Coronary artery (tissue), 2 donors: ENCODE results near the gene SKP1.

ENCODE experiments used
- DNase-seq: peaks from one replicate; pipeline ENCODE4 v3.0.0-alpha.2; 2017; ENCODE audit warnings: low spot score
- H3K27ac ChIP-seq, 2 donors: fragments of 200-600 bp; sonication (generic); one replicate each; pipeline ENCODE4 v1.5.1; 2016 to 2019
- H3K4me3 ChIP-seq: fragments of 200-600 bp; sonication (generic); 2 replicates; pipeline ENCODE4 v1.5.1; 2016; ENCODE audit warnings: mild to moderate bottlenecking, moderate library complexity
- TF ChIP-seq, protein P1 (sequence below): fragments of 200-600 bp; sonication (generic); IDR thresholded peaks from one replicate; pipeline ENCODE4 v1.5.1; 2019; ENCODE audit warnings: antibody characterized with exemption

The SKP1 gene

DNA sequence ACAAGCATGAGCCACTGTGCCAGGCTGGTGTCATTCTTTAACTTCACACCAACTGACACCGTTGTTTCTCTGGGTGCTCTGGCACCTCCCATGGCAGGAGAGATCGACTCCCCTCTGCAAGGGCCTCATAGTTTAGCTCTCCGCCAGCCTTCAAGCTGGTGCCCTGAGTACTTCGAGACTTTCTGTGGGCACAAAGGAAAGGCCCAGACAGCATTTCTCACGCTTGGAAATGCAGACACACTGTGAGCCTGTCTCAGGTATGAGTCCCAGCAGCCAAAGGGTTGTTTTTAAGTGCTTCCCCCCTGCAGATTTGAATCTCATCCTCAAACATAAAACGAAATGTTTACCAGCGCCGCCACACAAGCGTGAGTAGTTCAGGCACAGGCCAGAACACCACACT, 73.4 kb downstream of the SKP1 start:
- DNase-seq = no peak
- Histone ChIP-seq H3K4me3 (no peak overlapping the region), H3K27ac (no peak overlapping the region)
- TF ChIP-seq, protein P1, sequence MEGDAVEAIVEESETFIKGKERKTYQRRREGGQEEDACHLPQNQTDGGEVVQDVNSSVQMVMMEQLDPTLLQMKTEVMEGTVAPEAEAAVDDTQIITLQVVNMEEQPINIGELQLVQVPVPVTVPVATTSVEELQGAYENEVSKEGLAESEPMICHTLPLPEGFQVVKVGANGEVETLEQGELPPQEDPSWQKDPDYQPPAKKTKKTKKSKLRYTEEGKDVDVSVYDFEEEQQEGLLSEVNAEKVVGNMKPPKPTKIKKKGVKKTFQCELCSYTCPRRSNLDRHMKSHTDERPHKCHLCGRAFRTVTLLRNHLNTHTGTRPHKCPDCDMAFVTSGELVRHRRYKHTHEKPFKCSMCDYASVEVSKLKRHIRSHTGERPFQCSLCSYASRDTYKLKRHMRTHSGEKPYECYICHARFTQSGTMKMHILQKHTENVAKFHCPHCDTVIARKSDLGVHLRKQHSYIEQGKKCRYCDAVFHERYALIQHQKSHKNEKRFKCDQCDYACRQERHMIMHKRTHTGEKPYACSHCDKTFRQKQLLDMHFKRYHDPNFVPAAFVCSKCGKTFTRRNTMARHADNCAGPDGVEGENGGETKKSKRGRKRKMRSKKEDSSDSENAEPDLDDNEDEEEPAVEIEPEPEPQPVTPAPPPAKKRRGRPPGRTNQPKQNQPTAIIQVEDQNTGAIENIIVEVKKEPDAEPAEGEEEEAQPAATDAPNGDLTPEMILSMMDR = no peak

DNA sequence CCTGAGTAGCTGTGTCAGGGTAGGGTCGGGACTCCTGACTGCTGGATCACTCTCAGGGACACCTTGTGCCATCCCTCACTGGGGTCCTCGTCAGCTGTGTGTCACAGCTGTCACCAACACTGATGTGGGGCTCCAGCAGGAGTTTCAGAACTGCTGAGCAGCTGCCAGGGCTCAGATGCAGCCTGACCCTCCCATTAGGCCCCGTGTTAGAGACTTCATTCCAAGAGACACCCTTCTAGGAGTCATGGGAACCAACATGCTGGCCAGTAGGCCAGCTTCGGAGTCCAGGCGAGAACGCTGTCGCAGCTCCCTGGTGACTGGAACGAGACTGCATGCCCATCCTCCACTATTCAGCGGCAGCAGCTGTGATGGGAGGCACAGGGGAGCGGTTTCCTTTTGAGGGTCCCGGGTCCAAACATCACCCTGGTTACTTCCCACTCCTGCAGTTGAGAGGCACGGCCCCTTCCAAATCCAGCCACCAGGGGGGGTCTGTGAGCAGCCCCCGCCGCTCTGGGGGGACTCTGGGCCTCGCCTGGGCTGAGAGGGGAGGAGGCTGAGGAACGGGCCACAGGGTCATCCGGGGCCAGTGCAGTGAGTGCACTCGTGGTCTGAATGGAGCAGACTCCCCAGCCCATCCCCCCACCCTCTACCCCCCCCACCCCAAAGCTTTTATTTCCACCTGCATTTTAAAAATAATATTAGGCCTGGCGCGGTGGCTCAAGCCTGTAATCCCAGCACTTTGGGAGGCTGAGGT, 74.9 kb downstream of the SKP1 start:
- no peak overlapping the region for H3K27ac ChIP-seq
- no peak overlapping the region for H3K4me3 ChIP-seq
- TF ChIP-seq, protein P1 = peak; percentile 72
- DNase-seq = no peak

DNA sequence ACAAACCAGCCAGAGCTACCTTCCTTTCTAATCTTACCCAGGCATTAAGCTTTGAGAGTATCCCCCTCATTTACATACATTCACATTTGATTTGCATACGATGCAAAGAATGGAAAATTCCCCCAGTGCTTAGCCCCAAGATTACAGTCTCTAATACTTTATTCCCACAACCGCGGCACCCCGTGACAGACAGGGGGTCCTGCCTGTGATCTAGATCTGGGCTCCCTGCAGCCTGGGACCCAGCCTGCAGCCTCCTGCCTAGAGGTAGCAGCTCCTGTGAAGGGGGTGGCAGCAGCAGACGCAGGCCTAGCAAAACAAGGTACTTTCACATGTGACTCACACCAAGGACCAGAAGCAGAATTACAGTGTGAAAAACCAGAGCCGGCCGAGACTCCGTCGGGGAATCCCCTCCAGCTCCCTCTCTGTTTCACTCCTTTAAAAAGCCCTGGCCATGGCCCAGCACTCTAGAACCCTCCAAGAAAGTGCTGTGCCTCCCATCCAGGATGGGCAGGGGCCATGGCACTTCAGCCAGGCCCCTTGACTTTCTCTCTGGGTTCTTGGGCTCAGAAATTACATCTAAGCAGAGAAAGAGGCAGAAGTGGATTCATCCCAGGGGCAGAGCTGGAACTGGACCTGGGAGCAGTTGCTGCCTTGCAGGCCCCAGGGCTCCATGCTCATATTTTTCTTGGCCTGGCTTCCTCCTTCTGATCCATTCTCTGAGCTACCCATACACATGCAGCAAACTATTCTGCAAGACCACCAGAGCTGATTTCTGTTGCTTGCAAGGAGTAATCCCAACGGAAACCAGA, 76.3 kb downstream of the SKP1 start:
- no peak for DNase-seq
- Histone ChIP-seq H3K4me3 (peak overlapping the region; percentile 28), H3K27ac (peak overlapping the region; percentile 55 to 74)
- TF ChIP-seq, protein P1 = no peak

DNA sequence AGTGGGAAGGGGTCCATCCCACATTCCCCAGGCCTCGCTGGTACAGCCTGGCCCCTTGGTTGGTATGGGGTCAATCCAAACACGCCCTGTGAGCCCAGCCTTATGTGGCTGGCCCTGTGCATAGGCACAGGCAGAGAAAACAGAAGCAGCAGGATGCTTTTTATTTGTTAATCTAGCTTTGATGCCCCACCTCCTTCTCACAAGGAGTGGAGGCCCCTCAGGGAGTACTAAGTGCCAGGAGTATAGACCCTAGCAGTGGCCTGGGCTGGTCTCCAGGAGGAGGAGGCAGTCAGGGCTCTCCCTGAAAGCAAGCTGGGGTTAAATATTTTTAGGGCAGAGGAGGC, 76.8 kb downstream of the SKP1 start:
- TF ChIP-seq, protein P1 = no peak
- peak overlapping the region; percentile 55 to 74 for H3K27ac ChIP-seq
- DNase-seq = no peak

DNA sequence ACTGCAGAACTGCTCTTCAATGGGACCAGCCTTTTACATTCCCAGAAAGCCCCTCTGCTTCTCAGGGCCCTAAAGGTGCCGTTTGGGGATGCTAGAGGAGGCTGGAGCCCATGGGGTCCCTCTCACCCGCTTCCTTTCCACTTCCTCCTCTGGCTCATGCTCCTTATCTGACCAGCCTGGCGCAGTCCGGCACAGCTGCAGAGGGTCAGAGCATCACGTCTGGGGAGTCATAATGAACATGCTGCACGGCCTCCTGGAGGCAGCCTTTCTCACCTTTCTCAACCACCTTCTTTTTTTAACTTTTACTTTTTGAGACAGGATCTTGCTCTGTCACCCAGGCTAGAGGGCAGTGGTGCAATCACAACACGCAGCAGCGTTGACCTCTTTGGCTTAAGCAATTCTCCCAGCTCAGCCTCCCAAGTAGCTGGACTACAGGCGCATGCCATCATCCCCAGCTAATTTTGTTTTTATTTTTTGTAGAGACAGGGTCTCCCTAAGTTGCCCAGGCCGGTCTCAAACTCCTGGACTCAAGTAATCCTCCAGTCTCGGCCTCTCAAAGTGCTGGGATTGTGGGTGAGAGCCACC, 77.4 kb downstream of the SKP1 start:
- no peak overlapping the region for H3K4me3 ChIP-seq
- H3K27ac ChIP-seq = no peak overlapping the region
- no peak for DNase-seq
- TF ChIP-seq, protein P1 = no peak

More for the DNA sequence above, 76.8 kb downstream of the SKP1 start:
- no peak overlapping the region for H3K4me3 ChIP-seq
